HK-2 (cell line): ENCODE results near the gene FHOD3.

Source experiments
- DNase-seq: peaks from one replicate; pipeline ENCODE4 v3.0.0-alpha.2; 2018; ENCODE audit not compliant: unreplicated experiment

The FHOD3 gene

DNA sequence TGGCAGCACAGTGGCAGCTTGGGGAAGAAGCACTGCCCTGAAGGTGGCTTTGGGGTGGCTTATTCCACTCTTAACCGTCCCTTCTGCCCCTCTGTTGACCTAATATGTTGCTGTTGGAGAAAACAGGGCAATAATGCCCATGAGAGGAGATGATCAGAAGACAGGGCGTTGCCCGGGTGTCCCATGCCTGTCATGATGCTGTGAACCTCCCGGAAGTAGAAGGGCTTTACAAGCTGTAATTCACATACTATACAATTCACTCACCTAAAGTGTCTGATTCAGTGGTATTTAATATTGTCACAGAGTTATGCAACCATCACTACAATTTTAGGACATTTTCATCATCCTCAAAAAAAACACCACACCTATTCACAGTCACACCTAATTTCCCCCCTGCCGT lies 112.3 kb downstream of the FHOD3 start:
- DNase-seq: no peak

DNA sequence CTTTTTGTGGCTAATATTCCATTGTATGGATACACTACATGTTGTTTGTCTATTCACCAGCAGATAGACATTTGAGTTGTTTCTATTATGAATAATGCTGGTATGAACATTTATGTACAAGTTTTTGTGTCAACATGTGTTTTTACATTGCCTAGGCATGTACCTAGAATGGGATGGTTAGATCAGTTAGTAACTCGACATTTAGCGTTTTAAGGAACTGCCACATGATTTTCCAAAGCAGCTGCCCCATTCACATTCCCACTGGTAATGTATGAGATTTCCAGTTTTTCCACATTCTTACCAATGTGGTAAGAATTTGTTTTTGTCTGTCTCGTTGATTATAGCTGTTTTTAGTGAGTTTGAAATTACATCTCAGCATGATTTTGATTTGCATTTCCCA lies 112.8 kb downstream of the FHOD3 start:
- no peak for DNase-seq

- peak; percentile 32 for DNase-seq
Measured at GRCh38 chr18:36411745-36412168, 114.2 kb downstream of the FHOD3 start.

- DNase-seq: peak; percentile 22
Measured at GRCh38 chr18:36412778-36413177, 115.3 kb downstream of the FHOD3 start.

DNA sequence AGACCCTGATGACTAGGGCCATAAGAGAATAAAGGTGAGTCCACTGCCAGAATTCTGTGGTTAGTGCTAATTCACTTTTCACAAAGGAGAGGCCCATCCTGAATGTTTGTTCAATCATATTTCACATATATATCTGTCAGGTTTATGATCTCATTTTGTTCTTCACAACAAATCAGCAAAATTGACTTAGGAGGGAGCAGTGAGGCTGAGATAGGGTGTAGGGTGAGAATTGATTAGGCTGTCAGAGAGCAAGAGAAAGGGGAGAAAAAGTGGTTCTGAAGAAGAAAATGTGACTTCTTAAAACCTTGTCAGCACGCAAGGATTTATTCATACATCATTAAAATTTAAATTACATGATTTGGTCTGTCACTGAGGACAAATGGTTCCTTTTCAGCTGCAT lies 117.7 kb downstream of the FHOD3 start:
- no peak for DNase-seq

DNA sequence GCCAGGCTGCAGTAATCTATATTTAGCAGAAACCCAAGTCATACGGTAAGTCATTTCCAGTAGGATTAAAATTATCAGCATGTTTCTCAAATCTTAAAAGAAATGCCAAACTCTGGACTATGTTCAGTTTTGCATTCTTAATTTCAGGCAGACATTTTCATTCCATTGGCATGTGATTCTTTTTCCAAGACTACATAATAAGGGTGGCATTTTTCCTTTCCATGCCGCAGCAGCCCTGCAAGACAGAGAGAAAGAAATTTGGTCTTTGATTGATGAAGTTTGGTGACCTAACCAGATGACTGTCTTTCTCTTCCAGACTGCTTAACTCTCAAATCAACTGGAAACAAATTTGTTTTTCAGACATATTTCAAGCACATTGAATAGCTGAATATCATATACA lies 118.1 kb downstream of the FHOD3 start:
- DNase-seq: no peak

GRCh38 chr18:36419188-36419899 lies 121.8 kb downstream of the FHOD3 start:
- no peak for DNase-seq

GRCh38 chr18:36419900-36420531 lies 122.5 kb downstream of the FHOD3 start:
- peak; percentile 48 for DNase-seq

DNA sequence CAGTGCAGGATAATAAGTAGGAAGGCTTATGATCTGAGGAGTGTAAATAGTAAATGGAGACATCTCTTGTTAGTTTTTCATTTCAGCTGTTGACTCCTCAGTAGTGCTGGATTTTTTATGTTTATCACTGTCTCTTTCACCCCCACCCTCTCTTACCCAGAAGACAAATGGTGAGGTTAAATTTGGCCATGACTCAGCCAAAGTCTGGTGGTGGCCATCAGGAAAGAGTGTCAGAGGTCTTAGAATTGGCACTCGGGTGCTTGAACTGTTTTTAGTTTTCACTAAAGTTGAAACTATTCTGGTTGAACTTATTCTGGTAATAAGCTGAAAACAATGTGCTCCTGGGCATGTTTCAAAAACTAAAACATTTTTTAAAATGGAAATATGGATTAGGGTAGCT lies 123.3 kb downstream of the FHOD3 start:
- DNase-seq: no peak

DNA sequence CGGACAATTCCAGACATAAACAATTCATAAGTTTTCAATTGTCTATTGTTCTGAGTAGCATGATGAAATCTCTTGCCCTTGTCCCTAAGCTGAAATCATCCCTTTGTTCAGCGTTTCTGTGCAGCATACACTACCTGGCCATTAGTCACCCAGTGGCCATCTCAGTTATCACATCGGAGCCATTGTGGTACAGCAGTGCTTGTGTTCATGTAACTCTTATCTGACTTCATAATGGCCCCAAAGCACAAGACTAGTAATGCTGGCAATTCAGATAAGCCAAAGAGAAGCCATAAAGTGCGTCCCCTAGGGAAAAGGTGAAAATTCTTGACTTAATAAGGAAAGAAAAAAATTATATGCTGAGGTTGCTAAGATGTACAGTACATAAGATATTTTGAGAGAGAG lies 127.2 kb downstream of the FHOD3 start:
- DNase-seq: no peak

DNA sequence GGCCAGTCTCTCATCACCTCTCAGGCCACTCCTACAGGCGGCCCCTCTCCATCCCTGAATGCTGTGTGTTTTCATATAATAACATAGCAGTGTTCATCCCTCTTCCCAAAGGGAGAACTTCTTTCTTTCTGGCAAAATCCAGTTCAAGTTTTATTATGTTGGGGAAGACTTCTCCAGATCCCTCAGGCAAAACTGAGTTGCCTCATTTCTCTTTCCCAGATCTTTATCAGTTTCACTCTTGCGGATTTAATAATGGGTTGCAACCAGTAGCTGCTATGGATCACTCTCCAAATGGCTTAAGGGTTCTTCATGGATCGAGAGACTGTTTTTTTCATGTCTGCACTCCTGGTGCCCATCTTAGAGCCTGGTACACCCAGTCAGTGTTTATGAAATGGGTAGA lies 129.9 kb downstream of the FHOD3 start:
- DNase-seq: no peak

- no peak for DNase-seq
Measured at GRCh38 chr18:36427831-36428230, 130.3 kb downstream of the FHOD3 start.

DNA sequence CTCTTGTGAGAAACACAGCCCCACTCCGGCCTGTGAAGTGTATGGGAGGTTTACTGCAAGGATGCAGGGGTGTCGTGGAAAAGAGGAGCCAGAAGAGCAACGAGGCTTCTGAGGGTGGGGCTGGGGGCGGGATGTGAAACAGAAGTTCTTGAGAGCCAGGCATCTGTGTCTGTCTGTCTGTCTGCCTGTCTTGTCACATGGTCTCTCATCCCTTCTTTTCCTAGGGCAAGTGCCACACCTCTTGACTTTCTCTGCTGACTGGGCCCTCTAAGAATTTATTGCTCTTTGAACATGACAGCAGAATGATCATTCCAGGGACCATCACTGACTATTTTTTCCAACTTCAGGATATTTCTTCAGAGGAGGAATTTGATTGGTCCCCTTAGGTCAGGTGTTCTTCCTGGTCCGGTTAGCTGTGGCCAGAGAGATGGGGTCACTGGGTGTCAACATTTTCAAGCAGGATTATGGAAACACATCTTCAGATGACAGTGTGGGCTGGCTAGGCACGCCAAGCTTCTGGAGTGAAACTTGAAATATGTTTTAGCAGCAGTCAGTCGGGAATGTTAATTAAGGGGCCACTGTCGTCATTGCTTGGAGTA lies 131.0 kb downstream of the FHOD3 start:
- DNase-seq: no peak

GRCh38 chr18:36432880-36433555 lies 135.5 kb downstream of the FHOD3 start:
- no peak for DNase-seq

DNA sequence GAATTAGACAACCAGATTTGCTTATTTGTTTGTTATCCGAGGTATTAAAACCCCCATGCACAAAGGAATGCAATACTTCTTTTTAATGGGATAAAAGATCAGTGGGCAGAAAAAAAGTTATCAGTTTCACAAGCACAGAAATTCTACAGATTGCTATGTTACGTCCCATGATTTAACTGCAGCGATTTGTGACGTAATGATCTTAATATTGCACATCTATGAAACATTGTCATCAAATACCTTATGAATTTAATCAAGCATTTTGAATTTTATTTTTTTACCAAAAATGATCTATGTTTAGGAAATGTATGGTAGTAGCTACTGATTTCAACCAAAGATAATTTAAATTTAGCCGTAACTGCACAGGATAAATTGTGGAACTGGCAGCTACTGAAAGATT lies 138.9 kb downstream of the FHOD3 start:
- no peak for DNase-seq

DNA sequence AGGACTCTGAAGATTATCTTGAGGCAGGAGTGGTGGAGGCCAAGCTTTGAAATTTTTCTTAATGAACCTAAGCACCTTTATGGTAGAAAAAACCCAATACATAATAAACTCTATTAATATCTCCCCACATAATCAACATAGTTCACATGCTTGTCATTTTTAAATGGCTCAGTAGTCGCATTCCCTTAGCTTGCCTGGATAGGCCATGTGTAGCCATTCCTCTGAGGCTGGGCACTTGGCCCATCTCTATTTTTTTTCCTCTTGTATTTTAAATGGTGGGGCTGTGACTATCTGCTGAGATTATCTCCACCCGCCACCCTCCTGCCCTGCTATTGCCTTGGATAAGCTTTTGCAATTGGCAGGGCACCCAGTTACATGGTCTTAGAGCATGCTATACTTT lies 143.1 kb downstream of the FHOD3 start:
- no peak for DNase-seq

DNA sequence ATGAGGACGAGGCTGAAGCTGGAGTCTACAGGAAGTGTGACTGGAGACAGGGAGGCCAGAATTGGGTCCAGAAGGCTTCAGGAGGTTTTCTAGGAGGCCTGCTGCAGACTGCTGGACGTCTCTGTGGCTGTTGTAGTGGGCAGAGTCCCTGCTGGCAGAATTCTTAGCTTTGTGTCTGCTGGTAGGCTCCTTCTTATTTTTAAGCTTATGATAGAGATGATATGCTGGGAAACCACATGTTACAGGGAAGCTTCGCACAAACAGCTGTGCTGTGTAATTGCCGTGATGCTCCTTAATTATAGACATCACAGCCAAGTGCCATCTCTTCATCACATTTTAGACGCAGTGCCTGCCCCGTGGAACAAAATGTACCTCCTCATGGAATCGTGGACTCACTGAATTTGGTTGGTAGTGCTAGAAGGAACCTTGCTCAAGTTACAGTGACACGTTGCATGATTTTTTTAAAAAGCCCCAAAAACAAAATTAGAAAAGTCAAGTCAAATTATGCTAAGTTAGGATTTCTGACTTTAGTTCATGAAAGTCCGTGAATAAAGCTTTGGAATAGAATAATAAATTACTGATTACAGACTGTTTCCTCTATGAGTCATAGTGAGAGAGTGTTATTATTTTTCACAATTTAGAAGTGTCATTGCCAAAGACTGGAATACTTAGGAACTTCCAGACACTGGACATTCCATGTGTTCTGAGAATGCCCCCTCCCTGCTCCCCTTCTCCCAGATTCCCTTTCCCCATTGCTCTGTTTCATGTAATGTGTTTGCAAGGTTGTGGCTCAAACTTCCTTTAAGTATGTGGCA lies 144.1 kb downstream of the FHOD3 start:
- no peak for DNase-seq

DNA sequence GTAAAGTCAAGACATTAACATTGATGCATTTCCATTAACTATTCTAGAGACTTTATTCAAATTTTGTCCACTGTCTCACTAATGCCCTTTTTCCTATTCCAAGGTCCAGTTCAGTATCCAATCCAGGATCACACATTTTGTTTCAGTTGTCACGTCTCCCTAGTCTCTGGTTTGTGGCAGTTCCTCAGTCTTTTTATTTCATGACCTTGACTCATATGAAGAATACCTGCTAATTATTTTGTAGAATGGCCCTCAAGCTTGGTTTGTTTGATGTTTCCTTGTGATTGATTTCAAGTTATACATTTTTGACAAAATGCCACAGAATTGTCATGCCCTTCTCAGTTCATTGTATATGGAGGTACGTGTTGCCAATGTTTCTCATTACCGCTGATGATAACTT lies 145.2 kb downstream of the FHOD3 start:
- no peak for DNase-seq

GRCh38 chr18:36446059-36446458 lies 148.5 kb downstream of the FHOD3 start:
- DNase-seq: no peak

DNA sequence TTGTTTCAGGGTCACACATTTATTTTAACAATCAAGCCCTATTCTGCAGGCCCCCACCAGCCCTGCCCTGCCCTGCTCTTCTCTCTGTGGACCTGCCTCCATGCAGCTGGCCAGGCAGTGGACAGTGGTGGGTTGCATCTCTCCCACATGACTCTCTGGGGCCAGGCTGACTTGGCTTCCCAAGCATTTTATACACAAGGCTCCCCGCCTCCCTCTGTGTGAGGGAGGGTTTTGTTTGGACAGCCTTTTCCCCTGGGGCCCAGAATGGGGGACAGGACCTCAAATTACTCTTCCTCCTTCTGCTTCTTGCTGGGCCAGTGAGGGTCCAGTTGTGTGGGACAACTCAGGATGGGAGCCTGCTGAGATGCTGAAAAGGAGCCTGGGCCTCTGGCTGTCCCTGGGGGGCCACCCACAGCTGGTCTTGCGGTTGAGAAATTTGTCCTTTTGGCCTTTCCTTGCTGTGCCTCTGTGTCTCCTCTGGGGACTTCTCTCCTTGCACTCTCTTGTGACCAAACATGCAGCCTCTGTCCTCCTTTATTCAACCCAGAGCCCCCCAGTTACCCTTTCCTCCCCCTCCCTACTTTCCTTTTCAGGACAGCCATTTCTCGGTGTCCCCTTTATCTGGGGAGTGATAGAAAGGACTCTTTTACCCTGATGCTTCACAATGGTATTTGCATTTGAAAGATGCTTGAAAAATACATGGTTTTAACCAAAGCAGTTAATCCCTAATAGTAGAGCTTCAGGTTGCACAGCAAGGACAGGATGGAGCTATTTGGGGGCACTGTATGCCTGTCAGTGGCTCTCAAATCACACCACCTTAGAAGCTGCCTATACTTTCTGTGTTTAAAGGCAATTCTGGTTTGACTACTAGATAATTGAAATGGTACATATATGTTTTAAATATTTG lies 151.1 kb downstream of the FHOD3 start:
- no peak for DNase-seq

- DNase-seq: no peak
Measured at GRCh38 chr18:36449451-36449850, 151.9 kb downstream of the FHOD3 start.
